Measurements from ENCODE around the gene GPR27.

DNA sequence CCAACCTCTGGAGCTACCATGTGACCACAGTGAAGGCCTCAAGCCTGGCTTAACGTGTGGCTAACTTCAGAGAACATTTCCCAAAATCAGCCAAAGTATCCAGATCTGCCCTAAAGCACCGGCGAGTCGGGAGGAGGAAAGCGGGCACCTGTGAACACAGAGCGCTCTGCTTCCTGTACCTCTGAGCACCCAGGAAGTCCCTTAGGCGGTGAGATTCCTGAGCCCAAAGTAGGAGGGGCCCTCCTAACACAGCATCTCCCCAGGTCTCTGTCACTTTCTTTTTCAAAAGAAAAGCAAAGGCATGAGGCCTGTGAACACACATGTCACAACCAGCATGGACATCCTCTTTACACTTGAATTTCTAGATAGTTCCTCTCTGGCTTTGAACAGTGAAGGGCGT, 27.5 kb upstream of the GPR27 start:
- TF ChIP-seq GABPA (IDR thresholded peaks at IDR 0.05; ENCODE audit: low read depth) (no peak), POLR2AphosphoS5 (IDR thresholded peaks at IDR 0.05; ENCODE audit: low read depth) (no peak), REST (IDR thresholded peaks at IDR 0.05; ENCODE audit: insufficient replicate concordance, low read depth) (no peak), SPI1 (IDR thresholded peaks at IDR 0.05; ENCODE audit: borderline replicate concordance, low read depth) (no peak)
- TF ChIP-seq, protein P1, sequence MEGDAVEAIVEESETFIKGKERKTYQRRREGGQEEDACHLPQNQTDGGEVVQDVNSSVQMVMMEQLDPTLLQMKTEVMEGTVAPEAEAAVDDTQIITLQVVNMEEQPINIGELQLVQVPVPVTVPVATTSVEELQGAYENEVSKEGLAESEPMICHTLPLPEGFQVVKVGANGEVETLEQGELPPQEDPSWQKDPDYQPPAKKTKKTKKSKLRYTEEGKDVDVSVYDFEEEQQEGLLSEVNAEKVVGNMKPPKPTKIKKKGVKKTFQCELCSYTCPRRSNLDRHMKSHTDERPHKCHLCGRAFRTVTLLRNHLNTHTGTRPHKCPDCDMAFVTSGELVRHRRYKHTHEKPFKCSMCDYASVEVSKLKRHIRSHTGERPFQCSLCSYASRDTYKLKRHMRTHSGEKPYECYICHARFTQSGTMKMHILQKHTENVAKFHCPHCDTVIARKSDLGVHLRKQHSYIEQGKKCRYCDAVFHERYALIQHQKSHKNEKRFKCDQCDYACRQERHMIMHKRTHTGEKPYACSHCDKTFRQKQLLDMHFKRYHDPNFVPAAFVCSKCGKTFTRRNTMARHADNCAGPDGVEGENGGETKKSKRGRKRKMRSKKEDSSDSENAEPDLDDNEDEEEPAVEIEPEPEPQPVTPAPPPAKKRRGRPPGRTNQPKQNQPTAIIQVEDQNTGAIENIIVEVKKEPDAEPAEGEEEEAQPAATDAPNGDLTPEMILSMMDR (IDR thresholded peaks at IDR 0.05; ENCODE audit: insufficient read depth, low read length) = no peak
